Psoas muscle (tissue), 8 donors: ENCODE measurements around the gene VPS45. TPM values are rescaled to one million over a fixed set of nuclear protein-coding genes. Genes with fewer than 3 reads are reported as not detected.
A peak's percentile ranks its signal among the peaks of the same experiment; 100 is the strongest.

Experiments used
- ATAC-seq, 4 donors: fragments of 200-7000 bp; cut with Tn5 transposase; one replicate each; pipeline ENCODE4 v1.9.1; 2020; ENCODE audit warnings: moderate library complexity in 3 of 4, mild to moderate bottlenecking in 2 of 4
- DNase-seq, 2 donors: peaks; one replicate each; pipeline ENCODE4 v3.0.0-alpha.2; 2020
- H3K27ac ChIP-seq: fragments of 200-600 bp; one replicate; pipeline ENCODE4 v1.8.0; 2022
- H3K27me3 ChIP-seq, 3 donors: fragments of 200-600 bp in 1 of 3; one replicate each; pipeline versions ENCODE4 v1.6.1 to v1.8.0; 2013 to 2022; ENCODE audit warnings: low read length in 2 of 3, mild to moderate bottlenecking in 2 of 3, moderate library complexity in 1 of 3; ENCODE audit not compliant: insufficient read depth in 3 of 3
- H3K36me3 ChIP-seq, 2 donors: fragments of 200-600 bp in 1 of 2; one replicate each; pipeline versions ENCODE4 v1.6.1 to v1.8.0; 2013 to 2022; ENCODE audit warnings: low read depth in 1 of 2, mild to moderate bottlenecking in 1 of 2, moderate library complexity in 1 of 2; ENCODE audit not compliant: insufficient read depth in 1 of 2
- H3K4me1 ChIP-seq: fragments of 200-600 bp; one replicate; pipeline ENCODE4 v1.8.0; 2022
- H3K4me3 ChIP-seq: fragments of 200-600 bp; one replicate; pipeline ENCODE4 v1.8.0; 2022; ENCODE audit warnings: mild to moderate bottlenecking
- H3K9me3 ChIP-seq: fragments of 200-600 bp; one replicate; pipeline ENCODE4 v1.8.0; 2022
- CTCF ChIP-seq: fragments of 200-600 bp; IDR thresholded peaks from one replicate; pipeline ENCODE4 v1.8.0; 2022; ENCODE audit warnings: antibody characterized with exemption
- WGBS, 3 donors: extraction: QIAGEN DNeasy Blood & Tissue Kit; methylation state at CpG; one replicate each; pipeline versions ENCODE4 v1.1.6 to v1.1.7; 2013; 5-methylcytosine and 5-hydroxymethylcytosine counted together
- intact Hi-C, 2 donors: fragments of 100-400 bp; cut with DNase I; formaldehyde crosslinking; loops; one replicate each; pipeline versions ENCODE4 v1.11.0 to v1.14.2; 2022
- polyA plus RNA-seq, 3 donors: library from polyadenylated mRNA; stranded (reverse); fragments of 200-250 nt; gene quantifications; one replicate each; pipeline ENCODE4 v1.2.3, GENCODE V29; 2013
- total RNA-seq, 4 donors: library from RNA; stranded (reverse); fragmentation: NEBNext Ultra II Directional in 2 of 4; extraction: Animal tissue kit (Norgen Biotek cat#: 25700) in 2 of 4; gene quantifications; one replicate each; pipeline versions ENCODE4 v1.2.1 to v1.2.4, GENCODE V29; 2021 to 2023
- donor health status: healthy with polysubstance abuse.
- donor health status: DM: no; HTN: no; CAD: no; lungs with moderate emphysema.
- donor health status: Bipolar disorder and iron deficiency.
- donor health status: healthy.
- donor health status: DM: yes; HTN: yes; CAD: no.
- donor health status: DM: no; HTN: no; CAD: no.
- donor health status: DM: no; HTN: no; CAD: no.
- donor health status: DM: yes; HTN: yes; CAD: no.

The VPS45 gene
- total and polyA plus RNA-seq, 7 donors, result 13.0 to 36.0 (median 19.1) TPM

- WGBS, 3 donors, result 89 to 95% (median 94%) methylated on average over 5 of the region's 5 CpGs
- intact Hi-C loops, result no loop called here
- Histone ChIP-seq H3K36me3 (peaks cover 0 to 9% of the 10 kb centered on the region in 2 donors), H3K9me3 (no peaks in the 10 kb centered on the region), H3K4me3 (no peak overlapping the region), H3K27me3 (no peaks in the 10 kb centered on the region), H3K4me1 (peaks cover 21% of the 10 kb centered on the region), H3K27ac (peak overlapping the region; percentile 89)
- TF ChIP-seq CTCF, result no peak
- ATAC-seq (no peak), DNase-seq (peak in 1 of 2 donors; percentile 32)
These were observed 96.6 kb downstream of the VPS45 start for GRCh38 chr1:150164224-150164623.

- peaks cover 21% of the 10 kb centered on the region for H3K4me1 ChIP-seq
- H3K27me3 ChIP-seq, result no peaks in the 10 kb centered on the region
- DNase-seq (no peak), ATAC-seq (no peak)
- intact Hi-C loops, result no loop called here
- 86 to 89% (median 88%) methylated on average over 5 of the region's 5 CpGs for WGBS, 3 donors
- peak overlapping the region; percentile 89 for H3K27ac ChIP-seq
- TF ChIP-seq CTCF, result no peak
- peaks cover 0 to 3% of the 10 kb centered on the region in 2 donors for H3K36me3 ChIP-seq
- H3K9me3 ChIP-seq, result no peaks in the 10 kb centered on the region
- no peak overlapping the region for H3K4me3 ChIP-seq
These were observed 97.2 kb downstream of the VPS45 start for GRCh38 chr1:150164779-150165178.

- Histone ChIP-seq H3K27ac (no peak overlapping the region), H3K9me3 (no peaks in the 10 kb centered on the region), H3K27me3 (no peaks in the 10 kb centered on the region), H3K4me3 (no peak overlapping the region), H3K36me3 (no peaks in the 10 kb centered on the region), H3K4me1 (peaks cover 21% of the 10 kb centered on the region)
- no peak for ATAC-seq
- TF ChIP-seq CTCF, result peak; percentile 44
- WGBS, 3 donors, result 64 to 69% (median 69%) methylated on average over 14 of the region's 14 CpGs
- intact Hi-C loops, result no loop called here
- no peak for DNase-seq
These were observed 98.3 kb downstream of the VPS45 start for GRCh38 chr1:150165622-150166612.

- peak; percentile 62 to 79 for DNase-seq
- TF ChIP-seq CTCF, result peak; percentile 87
- Histone ChIP-seq H3K36me3 (no peaks in the 10 kb centered on the region), H3K4me3 (no peak overlapping the region), H3K27ac (no peak overlapping the region), H3K27me3 (no peaks in the 10 kb centered on the region), H3K9me3 (no peaks in the 10 kb centered on the region), H3K4me1 (no peaks in the 10 kb centered on the region)
- WGBS, 3 donors, result 21 to 22% (median 21%) methylated on average over 6 of the region's 6 CpGs
- intact Hi-C loops, result loop anchor here (2.0 kb wide), 3 partner anchors 94 to 206 kb away; no protein-coding TSS in a partner anchor
- ATAC-seq, result peak; percentile 75 to 89 (median 81)
These were observed 101.5 kb downstream of the VPS45 start for GRCh38 chr1:150168960-150169601.
